HG03432 (cell line): ENCODE measurements around the gene SH3PXD2B.
"Not testable (repeated sequence)": the region's sequence is repeated elsewhere in the genome, so short reads cannot be mapped to it uniquely, and the experiment has no call there.

Experiments
- ATAC-seq: cut with Tn5 transposase; IDR thresholded peaks from one replicate; pipeline ENCODE4 v1.9.1; 2021; ENCODE audit warnings: mild to moderate bottlenecking, moderate library complexity; ENCODE audit not compliant: unreplicated experiment

SH3PXD2B gene

GRCh38 chr5:172311026-172311425 is 143.3 kb downstream of the SH3PXD2B start:
- no peak for ATAC-seq

- ATAC-seq: no peak
Measured at GRCh38 chr5:172305380-172305779, 148.9 kb downstream of the SH3PXD2B start.

DNA sequence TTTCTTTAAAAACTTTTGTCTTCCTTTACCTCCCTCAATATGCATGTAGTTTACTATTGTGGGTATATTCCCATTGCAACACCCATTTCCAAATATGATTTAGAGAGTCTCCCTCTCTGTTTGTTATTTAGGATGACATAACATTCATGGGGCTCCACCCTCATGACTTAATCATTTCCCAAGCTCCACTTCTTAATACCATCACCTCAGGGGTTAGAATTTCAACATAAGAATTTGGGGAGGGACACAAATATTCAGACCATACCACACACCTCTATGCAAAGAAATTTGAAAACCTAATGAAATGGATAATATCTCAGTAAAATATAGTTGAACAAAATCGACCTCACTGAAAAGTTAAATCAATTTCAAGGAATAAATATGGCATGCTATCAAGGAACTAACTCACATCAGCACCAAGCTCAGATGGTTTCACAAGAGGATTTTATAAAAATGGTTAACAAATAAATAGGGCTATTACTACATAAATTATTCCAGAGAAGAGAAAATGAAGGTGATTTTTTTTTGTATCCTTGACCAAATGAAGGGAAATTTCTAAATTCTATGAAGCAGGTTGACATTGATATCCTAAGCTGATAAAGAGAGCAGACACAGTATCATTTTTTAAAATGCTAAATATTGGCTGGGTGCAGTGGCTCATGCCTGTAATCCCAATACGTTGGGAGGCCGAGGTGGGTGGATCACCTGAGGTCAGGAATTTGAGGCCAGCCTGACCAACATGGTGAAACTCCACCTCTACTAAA is 150.6 kb downstream of the SH3PXD2B start:
- ATAC-seq: no peak

- no peak for ATAC-seq
Measured at GRCh38 chr5:172303162-172303561, 151.2 kb downstream of the SH3PXD2B start.

- no peak for ATAC-seq
Measured at GRCh38 chr5:172302047-172302710, 152.1 kb downstream of the SH3PXD2B start.

DNA sequence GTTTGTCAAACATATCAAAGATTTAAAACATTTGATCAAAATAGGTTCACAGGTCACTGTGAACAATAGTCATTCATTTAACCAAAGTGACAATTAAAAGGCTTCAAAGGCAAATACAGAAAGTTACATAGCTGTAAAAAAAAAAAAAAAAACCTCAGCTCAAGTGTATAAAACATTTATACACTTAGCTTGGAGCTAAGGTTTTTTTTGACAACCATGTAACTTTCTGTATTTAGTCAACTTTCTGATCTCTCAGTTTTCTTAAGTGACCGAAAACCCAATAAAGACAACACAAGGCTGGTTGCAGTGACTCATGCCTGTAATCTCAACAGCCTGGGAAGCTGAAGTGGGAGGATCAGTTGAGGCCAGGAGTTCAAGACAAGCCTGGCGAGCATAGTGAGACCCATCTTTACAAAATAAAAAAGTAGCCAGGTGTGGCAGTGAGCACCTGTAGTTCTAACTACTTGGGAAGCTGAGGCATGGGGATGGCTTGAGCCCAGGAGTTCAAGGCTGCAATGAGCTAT is 154.3 kb downstream of the SH3PXD2B start:
- no peak for ATAC-seq

- no peak for ATAC-seq
Measured at GRCh38 chr5:172294831-172295230, 159.5 kb downstream of the SH3PXD2B start.

DNA sequence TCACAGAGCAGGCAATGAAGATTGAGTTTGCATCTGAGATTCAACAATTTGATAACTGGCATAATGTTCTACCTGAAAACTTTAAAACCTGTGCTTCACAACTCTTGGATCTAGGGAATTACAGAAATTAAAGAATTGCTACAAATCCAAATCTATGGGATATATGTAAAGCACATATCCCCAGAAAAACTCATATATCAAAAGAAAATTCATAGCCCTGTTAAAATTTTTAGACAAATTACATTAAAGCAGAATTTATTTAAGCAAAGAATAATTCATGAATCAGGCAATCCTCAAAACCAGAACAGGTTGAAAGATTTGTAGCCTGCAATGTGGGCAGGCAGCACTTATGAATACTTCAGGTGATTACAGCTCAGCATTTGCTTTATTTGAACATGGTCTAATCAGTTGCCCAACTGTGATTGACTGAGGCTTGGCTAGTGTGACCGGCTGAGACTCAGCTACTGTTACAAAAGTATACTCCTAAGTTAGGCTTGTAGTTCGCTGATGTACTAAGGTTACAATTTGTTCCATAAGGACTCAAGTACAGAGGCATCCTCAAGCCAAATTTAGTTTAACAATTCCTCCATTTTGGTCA is 160.5 kb downstream of the SH3PXD2B start:
- no peak for ATAC-seq

- ATAC-seq: peak; percentile 95
Measured at GRCh38 chr5:172293054-172293744, 161.1 kb downstream of the SH3PXD2B start.

GRCh38 chr5:172291837-172292236 is 162.5 kb downstream of the SH3PXD2B start:
- not testable (repeated sequence) for ATAC-seq

- no peak for ATAC-seq
Measured at GRCh38 chr5:172288465-172288864, 165.9 kb downstream of the SH3PXD2B start.

DNA sequence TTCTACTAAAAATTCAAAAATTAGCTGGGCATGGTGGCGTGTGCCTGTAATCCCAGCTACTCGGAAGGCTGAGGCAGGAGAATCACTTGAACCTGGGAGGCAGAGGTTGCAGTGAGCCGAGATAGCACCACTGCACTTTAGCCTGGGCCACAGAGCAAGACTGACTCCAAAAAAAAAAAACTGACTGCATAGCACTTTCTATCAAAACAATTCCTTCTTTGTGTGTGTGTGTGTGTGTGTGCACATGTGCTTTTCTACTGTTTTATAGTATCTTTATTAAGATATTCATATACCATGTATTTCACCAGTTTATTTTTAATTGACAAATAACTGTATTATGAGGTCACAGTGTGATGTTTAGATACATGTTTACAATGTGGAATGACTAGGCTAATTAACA is 167.2 kb downstream of the SH3PXD2B start:
- ATAC-seq: not testable (repeated sequence)

DNA sequence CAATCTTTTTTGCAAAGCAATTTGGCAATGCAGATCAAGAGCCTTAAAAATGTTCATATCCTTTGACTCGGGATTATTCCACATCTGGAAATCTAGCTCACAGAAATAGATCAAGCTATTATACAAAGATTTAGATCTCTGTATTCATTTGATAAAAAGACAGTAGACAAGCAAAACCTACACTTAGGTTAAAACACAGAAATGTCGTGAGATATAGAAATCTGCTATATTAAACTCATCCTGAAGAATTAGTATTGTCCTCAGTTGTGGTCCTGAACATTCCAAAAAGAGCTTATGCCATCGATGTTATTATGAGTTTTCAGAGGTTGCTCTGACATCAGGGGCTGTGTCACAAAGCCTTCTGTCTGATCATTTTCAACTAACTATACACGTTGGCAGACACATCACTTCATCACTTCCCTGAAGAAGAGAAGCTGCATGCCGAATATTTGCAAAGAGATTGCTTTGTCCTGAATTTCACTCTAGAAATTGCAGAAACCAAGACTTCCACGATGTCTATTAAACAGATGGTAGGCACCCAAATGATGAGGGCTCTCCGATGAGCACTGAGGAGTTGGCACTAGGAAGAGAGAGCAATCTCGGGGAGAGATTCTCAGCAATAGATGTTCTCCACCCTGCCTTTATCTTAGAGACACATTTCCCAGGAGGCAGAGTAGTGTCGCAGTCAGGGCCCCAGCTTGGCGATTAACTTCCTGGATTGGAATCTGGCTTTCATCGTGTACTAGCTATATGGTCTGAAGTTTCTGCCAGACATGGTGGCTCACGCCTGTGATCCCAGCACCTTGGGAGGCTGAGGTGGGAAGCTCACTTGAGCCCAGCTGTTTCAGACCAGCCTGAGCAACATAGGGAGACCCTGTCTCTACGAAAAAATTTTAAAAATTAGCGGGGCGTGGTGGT is 168.8 kb downstream of the SH3PXD2B start:
- no peak for ATAC-seq

GRCh38 chr5:172284611-172284980 is 169.7 kb downstream of the SH3PXD2B start:
- no peak for ATAC-seq

DNA sequence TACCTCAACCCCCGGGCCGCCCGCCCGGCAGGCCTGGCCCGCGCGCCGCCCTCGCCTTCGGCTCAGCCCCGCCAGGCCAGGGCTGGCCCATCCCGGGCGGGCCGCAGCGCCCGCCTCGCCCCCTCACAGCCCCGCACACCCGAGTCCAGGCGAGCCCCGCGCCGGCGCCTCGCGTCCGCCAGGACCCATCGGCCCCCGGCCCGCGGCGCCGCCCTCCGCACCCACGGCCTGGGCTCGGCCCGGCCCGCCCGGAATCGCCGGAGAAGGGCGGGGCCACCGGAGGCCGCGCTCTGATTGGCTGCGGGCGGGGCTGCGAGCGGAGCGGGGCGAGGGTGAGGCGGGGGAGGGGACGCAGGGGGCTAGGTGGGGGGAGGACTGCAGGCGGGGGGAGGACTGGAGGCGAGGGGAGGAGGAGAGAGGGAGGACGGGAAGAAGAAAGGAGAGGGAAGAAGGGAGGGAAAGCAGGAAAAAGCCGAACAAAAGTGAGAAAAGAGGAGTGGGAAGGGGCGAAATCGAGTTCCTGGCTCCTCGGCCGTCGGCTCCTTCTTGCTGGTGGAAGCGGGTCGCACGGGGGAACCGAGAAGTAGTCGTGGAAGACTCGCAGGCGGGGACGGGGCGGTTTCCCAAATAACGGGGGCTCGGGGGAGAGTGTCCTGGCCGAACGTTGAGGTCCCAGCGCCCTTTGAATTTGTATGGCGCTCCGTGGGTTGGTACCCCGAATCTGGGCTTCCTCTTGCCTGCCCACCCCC is 170.3 kb downstream of the SH3PXD2B start:
- ATAC-seq: peak; percentile 89

GRCh38 chr5:172283020-172283861 is 171.1 kb downstream of the SH3PXD2B start, which contains the start of gene UBTD2:
Gene UBTD2, minus strand, starts transcription at chr5:172283764. Its CDS starts 99 bp downstream, at chr5:172283665.
- peak; percentile 90 for ATAC-seq

GRCh38 chr5:172282272-172283019 is 171.9 kb downstream of the SH3PXD2B start:
- no peak for ATAC-seq

DNA sequence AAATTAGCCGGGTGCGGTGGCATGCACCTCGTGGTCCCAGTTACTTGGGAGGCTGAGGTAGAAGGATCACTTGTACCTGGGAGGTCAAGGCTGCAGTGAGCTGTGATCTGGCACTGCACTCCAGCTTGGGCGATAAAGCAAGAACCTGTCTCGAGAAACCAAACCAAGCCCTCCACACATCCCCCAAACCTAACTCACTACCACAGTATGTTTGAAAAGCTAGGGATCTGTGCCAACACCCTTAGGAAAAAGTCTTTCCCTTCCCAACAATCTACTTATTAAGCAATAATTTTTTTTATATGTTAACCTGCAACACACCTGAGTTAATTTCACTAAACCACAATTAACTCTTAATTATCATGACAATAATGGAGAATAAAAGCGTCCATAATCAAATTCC is 173.0 kb downstream of the SH3PXD2B start:
- no peak for ATAC-seq
